ENCODE data around the gene TAS2R39.

- TF ChIP-seq CTCF (IDR thresholded peaks at IDR 0.05) (no peak), EP300 (IDR thresholded peaks at IDR 0.05) (no peak)
These were observed 40.6 kb downstream of the TAS2R39 start for GRCh38 chr7:143223784-143224183.
